Measurements from ENCODE around the gene MIEF1. TPM values are rescaled to one million over a fixed set of nuclear protein-coding genes. Genes with fewer than 3 reads are reported as not detected.

MIEF1 gene
- total RNA-seq, 1 donor from 2014 or later: 35.5 TPM

DNA sequence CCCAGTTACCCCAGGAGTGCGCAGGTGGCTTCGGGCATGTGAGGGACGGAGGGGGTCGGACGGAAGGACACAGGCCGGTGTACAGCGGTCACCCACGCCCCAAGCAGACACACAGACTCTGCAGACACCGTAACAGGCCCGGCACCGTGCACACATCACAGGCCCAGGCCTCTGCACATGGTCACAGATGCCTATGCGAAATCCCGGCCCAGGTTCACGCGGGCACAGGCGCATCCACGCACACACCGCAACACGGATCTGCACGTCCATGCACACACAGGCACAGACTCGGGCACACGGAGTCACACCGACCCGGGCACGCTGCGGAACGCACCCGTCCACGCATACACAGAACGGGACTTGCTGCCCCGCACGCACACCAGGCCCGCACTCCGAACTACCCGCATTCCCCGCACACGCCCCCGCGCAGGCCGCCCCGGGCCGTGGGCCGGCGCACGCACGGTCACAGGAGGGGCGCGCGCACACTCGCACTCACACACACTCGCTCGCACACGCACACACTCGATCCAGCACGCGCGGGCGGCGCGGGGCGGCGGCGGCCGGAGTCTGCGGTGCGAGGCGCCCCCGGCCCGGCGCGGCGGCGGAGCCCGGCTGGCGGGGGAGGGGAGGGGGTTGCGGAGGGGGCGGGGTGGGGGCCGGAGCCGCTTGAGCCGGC lies 45.4 kb upstream of the MIEF1 start, which contains the start of gene MGAT3:
MGAT3 (plus strand) TSS at position 491 of the 676 bp plus-strand sequence. CDS start 30,336 bp downstream, outside the sequence.
- Mint-ChIP-seq H3K4me3 (peak within 1 kb of the TSS; percentile 79), H3K9me3 (no peaks in the 10 kb centered on the region), H3K27me3 (peaks cover 3% of the 10 kb centered on the region), H3K27ac (peak within 1 kb of the TSS; percentile 97), H3K36me3 (peaks cover 5% of the 10 kb centered on the region), H3K4me1 (ENCODE audit: unreplicated experiment) (peaks cover 38% of the 10 kb centered on the region)
- no peak for DNase-seq (ENCODE audit: extremely low spot score, unreplicated experiment)
- TF ChIP-seq, protein P1, sequence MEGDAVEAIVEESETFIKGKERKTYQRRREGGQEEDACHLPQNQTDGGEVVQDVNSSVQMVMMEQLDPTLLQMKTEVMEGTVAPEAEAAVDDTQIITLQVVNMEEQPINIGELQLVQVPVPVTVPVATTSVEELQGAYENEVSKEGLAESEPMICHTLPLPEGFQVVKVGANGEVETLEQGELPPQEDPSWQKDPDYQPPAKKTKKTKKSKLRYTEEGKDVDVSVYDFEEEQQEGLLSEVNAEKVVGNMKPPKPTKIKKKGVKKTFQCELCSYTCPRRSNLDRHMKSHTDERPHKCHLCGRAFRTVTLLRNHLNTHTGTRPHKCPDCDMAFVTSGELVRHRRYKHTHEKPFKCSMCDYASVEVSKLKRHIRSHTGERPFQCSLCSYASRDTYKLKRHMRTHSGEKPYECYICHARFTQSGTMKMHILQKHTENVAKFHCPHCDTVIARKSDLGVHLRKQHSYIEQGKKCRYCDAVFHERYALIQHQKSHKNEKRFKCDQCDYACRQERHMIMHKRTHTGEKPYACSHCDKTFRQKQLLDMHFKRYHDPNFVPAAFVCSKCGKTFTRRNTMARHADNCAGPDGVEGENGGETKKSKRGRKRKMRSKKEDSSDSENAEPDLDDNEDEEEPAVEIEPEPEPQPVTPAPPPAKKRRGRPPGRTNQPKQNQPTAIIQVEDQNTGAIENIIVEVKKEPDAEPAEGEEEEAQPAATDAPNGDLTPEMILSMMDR (conservative IDR thresholded peaks at IDR 0.05): no peak

DNA sequence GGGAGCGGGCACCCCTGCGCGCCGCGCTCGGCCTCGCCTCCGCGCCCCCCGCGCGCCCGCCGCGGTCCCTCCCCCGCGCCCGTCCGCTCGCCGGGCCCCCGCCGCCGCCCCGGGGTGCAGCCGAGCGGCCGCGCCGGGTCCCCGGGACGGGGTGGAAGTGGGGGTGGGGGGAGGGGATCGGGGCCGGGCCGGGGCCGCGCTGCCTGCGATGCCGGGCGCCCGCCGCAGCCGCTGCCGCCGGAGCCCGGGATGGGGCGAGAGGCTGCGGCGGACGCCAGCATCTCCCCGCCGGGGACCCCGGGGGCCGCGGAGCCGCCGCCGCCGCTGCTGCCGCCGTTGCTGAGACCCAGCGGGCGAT lies 44.9 kb upstream of the MIEF1 start:
- H3K9me3 Mint-ChIP-seq: no peaks in the 10 kb centered on the region

DNA sequence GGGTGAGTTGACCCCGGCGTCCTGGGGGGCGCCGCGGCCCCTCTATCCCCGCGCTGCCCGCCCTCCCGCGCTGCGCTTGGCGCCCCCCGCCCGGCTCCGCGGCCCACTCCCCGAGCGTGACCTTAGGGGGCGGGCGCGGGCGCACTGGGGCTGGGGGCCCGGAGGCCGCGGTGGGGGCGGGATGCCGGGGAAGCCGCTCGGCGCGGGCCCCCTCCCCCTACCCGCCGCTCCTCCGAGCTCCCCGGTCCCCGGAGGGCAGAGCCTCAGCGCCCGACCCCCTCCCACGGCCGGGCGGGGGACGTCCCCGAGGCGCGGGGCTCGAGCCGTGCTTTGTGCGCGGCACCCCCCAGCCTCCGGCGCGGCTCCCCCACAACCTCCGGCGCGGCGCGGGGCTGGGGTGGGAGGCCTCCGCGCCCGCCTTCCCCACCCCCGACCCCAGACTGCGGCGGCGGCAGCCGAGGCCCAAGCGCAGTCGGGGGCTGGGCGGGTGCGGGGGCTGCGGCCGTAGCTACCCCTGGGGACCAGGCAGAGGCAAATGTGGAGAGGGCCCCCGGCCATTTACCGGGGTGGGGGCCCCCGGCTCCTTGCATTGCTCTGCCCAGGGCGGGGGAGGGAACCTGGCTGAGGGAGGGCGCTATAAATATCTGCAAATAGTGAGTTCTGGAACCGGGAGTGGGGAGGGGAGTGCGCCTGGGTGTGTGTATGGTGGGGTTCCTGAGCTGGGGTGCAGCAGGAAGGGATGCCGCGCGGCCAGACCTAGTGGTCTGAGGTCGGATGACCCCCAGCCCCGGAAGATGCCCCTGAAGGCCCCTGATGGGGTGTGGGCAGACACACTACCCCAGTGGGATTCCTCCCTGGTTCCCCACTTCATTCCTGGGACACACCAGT lies 44.3 kb upstream of the MIEF1 start:
- no peak for DNase-seq (ENCODE audit: extremely low spot score, unreplicated experiment)
- peaks cover 5% of the 10 kb centered on the region for H3K36me3 Mint-ChIP-seq
- H3K4me1 Mint-ChIP-seq (ENCODE audit: unreplicated experiment): peaks cover 33% of the 10 kb centered on the region
- H3K4me3 Mint-ChIP-seq: peak overlapping the region; percentile 86
- H3K9me3 Mint-ChIP-seq: no peaks in the 10 kb centered on the region
- H3K27ac Mint-ChIP-seq: peak overlapping the region; percentile 78
- TF ChIP-seq, protein P1 (conservative IDR thresholded peaks at IDR 0.05): no peak
- H3K27me3 Mint-ChIP-seq: peaks cover 3% of the 10 kb centered on the region

More for the DNA sequence above, 44.9 kb upstream of the MIEF1 start:
- H3K27ac Mint-ChIP-seq: no peak overlapping the region
- H3K4me1 Mint-ChIP-seq (ENCODE audit: unreplicated experiment): peaks cover 37% of the 10 kb centered on the region
- H3K4me3 Mint-ChIP-seq: no peak overlapping the region
- TF ChIP-seq, protein P1 (conservative IDR thresholded peaks at IDR 0.05): no peak
- DNase-seq (ENCODE audit: extremely low spot score, unreplicated experiment): no peak
- peaks cover 5% of the 10 kb centered on the region for H3K36me3 Mint-ChIP-seq
- peaks cover 3% of the 10 kb centered on the region for H3K27me3 Mint-ChIP-seq

DNA sequence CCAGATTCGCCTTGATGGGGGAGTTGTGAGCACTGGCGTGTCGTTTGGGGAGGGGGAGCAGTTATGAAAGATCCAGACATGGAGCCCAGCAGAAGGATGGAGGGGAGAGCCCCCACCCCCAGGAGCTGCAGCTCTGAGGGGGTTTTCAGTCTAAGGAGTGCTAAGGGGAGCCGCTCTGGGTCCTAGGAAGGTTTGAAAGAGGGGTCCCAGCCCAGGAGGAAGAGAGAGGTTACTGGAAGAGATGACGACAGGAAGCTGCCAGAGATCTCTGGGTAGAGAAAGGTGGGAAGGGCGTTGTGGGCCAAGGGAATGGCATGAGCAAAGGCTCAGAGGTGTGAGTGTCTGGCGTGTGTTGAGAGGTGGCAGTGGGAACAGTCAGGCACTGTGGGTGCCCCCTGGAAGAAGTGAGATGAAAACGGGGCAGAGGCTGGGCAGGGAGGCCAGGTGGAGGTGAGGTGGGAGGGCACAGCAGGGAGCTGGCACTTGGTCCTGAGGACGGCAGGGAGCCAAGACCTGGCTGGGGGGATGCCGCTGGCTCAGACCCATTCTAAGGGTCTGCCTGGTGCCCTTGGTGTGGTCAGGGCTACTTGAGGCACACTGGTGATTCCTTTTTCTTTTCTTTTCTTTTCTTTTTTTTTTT lies 43.5 kb upstream of the MIEF1 start:
- DNase-seq (ENCODE audit: extremely low spot score, unreplicated experiment): no peak
- H3K9me3 Mint-ChIP-seq: no peaks in the 10 kb centered on the region
- peaks cover 5% of the 10 kb centered on the region for H3K36me3 Mint-ChIP-seq
- peak overlapping the region; percentile 78 for H3K27ac Mint-ChIP-seq
- H3K27me3 Mint-ChIP-seq: peaks cover 3% of the 10 kb centered on the region
- peak overlapping the region; percentile 86 for H3K4me3 Mint-ChIP-seq
- H3K4me1 Mint-ChIP-seq (ENCODE audit: unreplicated experiment): peaks cover 32% of the 10 kb centered on the region
- TF ChIP-seq, protein P1 (conservative IDR thresholded peaks at IDR 0.05): no peak

DNA sequence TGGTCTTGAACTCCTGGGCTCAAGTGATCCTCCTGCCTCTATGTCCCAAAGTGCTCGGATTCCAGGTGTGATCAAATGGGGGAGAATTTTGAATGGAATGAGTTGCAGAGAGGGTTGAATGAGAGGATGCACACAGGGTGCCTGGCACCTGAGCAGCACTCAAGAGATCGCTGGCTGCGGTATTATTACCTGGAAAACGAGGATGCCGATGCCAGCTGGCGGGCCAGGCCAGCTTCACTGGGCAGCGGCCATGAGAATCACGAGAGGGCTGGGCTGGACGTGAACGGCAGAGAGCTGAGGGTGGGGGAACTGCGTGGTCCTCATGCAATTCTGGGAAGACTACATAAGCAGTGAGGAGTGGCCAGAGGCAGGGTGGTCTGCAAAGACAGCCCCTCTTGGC lies 42.4 kb upstream of the MIEF1 start:
- Mint-ChIP-seq H3K27me3 (peaks cover 3% of the 10 kb centered on the region), H3K36me3 (peaks cover 5% of the 10 kb centered on the region), H3K4me3 (peak overlapping the region; percentile 68), H3K9me3 (no peaks in the 10 kb centered on the region), H3K27ac (peak overlapping the region; percentile 62), H3K4me1 (ENCODE audit: unreplicated experiment) (peaks cover 23% of the 10 kb centered on the region)
- DNase-seq (ENCODE audit: extremely low spot score, unreplicated experiment): no peak
- TF ChIP-seq, protein P1 (conservative IDR thresholded peaks at IDR 0.05): no peak

Data from type B pancreatic cell (in vitro differentiated cells).